ENCODE measurements around the gene TELO2.

TELO2 gene

DNA sequence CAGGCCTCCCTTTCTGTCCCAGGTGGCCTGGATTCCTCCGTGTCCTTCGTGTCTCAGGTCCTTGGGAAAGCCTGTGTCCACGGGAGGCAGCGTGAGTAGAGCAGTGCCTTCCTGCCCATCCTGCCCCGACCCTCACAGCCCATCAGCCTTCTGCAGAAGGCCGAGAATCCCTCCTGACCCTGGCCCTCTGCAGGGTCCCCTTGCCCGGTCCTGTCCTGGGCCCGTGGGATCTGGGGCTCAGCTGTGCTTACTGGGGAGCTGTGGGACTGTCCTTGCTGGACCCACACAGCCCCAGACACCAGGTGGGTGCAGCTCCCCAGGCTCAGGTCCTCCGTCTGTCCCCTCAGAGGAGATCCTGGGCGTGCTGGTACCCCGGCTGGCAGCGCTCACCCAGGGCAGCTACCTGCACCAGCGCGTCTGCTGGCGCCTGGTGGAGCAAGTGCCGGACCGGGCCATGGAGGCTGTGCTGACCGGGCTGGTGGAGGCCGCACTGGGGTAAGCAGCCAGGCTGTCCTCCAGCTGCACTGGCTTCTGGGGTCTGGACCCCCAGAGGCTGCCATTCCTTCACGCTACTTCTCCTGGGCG, 3.9 kb downstream of the TELO2 start:
- peaks cover 10% of the 10 kb centered on the region for H3K4me1 Mint-ChIP-seq
- no peak overlapping the region for H3K4me3 Mint-ChIP-seq
- H3K9me3 Mint-ChIP-seq = no peaks in the 10 kb centered on the region
- H3K27me3 Mint-ChIP-seq = no peaks in the 10 kb centered on the region
- H3K36me3 Mint-ChIP-seq = peaks cover 7% of the 10 kb centered on the region
- H3K27ac Mint-ChIP-seq = no peak overlapping the region

DNA sequence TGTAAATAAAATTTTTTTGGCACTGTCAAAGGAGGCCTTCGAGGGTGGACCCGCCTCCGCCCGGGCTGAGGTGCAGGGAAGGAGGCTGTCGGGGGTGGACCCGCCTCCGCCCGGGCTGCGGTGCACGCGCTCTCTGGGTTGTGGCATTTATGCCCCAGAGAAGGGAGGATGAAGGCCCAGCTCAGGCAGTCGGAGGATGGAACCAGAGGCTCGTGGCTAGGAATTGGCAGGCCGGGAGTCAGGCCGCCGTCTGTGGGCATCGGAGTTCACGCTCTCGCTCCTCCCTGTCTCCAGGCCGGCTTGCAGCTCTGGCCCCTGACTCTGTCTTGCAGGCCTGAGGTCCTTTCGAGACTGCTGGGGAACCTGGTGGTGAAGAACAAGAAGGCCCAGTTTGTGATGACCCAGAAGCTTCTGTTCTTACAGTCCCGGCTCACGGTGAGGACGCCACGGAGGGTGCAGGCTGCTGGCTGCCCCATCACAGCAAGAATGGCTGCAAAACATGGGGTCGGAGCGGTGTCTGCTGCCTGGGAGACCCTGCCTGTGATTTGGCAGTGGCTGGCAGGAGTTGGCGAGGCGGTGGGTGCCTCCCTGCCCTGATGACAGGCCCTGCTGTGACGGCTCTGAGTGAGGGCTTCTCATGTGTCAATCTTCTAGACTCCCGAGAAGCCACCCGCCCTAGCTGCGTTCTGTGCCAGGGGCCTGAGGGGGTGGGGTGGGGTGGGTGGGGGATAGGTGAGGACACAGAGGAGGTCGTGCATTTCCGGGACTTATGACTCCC, 5.9 kb downstream of the TELO2 start:
- Mint-ChIP-seq H3K27ac (no peak overlapping the region), H3K4me3 (no peak overlapping the region)

DNA sequence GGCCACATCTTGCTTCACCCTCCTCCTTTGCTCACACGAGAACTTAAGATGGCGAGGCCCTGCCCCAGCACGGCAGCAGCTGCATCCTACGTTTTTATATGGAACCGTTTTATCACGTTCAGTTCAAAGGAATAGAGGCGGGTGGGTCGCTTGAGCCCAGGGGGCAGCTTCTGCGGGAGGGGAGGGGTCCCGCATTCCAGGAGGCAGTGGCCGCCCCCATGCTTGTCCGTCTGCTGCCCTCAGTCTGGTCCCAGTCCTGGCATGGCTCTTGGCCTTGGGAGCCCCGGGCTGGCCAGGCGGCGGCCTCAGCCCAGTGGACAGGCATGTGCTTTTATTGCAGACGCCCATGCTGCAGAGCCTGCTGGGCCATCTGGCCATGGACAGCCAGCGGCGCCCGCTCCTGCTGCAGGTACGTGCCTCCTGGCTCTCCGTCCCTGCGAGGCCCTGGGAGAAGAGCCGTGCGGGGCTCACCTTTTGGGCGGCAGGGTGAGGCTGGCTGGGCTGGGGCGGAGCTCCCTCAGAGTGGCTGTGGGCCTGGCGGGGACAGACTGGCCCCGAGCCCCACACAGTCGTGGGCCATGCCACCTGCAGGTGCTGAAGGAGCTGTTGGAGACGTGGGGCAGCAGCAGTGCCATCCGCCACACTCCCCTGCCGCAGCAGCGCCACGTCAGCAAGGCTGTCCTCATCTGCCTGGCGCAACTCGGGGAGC, 6.8 kb downstream of the TELO2 start:
- no peak overlapping the region for H3K4me3 Mint-ChIP-seq
- H3K27me3 Mint-ChIP-seq = no peaks in the 10 kb centered on the region
- H3K27ac Mint-ChIP-seq = no peak overlapping the region
- H3K4me1 Mint-ChIP-seq = no peaks in the 10 kb centered on the region
- no peaks in the 10 kb centered on the region for H3K9me3 Mint-ChIP-seq
- H3K36me3 Mint-ChIP-seq = peaks cover 13% of the 10 kb centered on the region

More for the DNA sequence above, 5.9 kb downstream of the TELO2 start:
- Mint-ChIP-seq H3K36me3 (peaks cover 13% of the 10 kb centered on the region), H3K27me3 (no peaks in the 10 kb centered on the region), H3K4me1 (no peaks in the 10 kb centered on the region), H3K9me3 (no peaks in the 10 kb centered on the region)

DNA sequence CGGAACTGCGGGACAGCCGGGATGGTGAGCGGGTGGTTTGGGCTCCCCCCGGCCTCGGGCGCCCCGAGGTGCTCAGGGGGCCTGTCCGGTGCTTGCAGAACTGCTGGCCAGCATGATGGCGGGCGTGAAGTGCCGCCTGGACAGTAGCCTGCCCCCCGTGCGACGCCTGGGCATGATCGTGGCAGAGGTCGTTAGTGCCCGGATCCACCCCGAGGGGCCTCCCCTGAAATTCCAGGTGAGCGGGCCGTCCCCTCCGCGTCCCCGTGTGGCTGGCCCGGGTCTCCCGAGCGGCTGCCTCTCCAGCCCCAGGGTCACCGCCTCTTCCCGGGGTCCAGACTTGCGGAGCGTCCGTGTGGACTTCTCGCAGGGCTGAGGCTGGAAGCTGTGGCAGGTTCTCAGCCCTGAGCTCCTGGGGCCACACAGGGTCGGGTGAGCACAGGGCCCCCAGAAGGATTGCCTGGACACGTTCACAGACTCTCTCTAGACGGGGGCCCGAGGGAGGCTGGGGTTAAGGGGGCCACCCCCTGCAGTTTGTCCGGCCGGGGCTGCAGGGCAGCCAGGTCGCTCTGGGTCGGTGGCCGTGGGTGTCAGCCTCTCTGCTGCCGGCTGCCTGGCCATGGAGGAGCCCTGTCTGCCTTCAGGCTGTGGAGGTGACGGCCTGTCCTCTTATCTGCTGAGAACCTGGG, 7.4 kb downstream of the TELO2 start:
- Mint-ChIP-seq H3K4me3 (no peak overlapping the region), H3K27me3 (no peaks in the 10 kb centered on the region), H3K4me1 (no peaks in the 10 kb centered on the region), H3K9me3 (no peaks in the 10 kb centered on the region), H3K27ac (no peak overlapping the region), H3K36me3 (peaks cover 13% of the 10 kb centered on the region)

DNA sequence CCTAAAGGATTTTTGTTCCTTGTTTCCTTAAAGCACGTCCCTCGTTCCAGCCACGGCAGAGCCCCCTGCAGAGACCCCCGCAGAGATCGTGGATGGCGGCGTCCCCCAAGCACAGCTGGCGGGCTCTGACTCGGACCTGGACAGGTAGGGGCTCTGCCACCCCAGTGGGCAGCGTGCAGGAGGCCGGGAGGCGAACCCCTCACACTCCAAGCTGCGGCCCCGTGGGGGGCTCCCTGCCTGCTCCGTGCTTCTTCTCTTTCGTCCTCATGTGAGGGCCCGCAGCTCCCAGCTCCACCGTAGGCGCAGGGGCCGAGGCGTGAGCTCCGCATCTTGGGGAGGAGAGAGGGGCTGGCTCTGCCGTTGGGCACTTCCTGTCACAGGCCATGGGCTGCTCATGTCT, 8.5 kb downstream of the TELO2 start:
- no peak overlapping the region for H3K27ac Mint-ChIP-seq

DNA sequence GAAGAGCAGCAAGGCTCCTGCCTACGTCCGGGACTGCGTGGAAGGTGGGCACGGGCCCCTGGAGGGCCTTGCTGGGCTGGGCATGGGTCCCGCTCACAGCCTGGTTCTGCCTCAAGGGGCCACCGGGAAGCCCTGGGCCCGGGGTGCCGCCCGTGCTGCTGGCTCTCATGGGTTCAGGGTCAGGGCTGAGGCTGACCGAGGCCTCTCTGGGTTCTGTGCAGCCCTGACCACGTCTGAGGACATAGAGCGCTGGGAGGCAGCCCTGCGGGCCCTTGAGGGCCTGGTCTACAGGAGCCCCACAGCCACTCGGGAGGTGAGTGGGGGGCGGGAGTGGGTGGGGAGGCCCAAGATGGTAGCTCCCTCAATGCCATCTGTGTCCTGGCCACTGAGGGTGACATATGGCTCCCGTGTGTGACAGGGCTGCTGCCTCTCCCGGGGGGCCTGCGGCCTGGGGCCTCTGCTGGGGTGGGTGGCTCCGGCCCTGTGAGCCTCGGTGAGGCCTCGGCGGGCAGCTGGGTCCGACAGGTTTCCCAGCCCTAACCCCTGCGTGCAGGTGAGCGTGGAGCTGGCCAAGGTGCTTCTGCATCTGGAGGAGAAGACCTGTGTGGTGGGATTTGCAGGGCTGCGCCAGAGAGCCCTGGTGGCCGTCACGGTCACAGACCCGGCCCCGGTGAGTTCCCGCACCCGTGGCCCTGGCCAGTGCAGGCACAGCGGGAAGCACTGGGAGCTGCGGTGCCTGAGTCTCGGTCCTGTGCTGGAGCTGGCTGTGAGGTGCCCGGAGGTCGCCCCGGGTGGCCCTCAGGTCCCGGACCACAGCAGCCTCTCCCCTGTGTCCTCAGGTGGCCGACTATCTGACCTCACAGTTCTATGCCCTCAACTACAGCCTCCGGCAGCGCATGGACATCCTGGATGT, 9.2 kb downstream of the TELO2 start:
- Mint-ChIP-seq H3K27ac (no peak overlapping the region), H3K9me3 (no peaks in the 10 kb centered on the region), H3K36me3 (peaks cover 9% of the 10 kb centered on the region), H3K27me3 (no peaks in the 10 kb centered on the region), H3K4me1 (no peaks in the 10 kb centered on the region), H3K4me3 (no peak overlapping the region)

More for the DNA sequence above, 8.5 kb downstream of the TELO2 start:
- Mint-ChIP-seq H3K4me3 (no peak overlapping the region), H3K36me3 (peaks cover 12% of the 10 kb centered on the region), H3K27me3 (no peaks in the 10 kb centered on the region), H3K9me3 (no peaks in the 10 kb centered on the region), H3K4me1 (no peaks in the 10 kb centered on the region)

DNA sequence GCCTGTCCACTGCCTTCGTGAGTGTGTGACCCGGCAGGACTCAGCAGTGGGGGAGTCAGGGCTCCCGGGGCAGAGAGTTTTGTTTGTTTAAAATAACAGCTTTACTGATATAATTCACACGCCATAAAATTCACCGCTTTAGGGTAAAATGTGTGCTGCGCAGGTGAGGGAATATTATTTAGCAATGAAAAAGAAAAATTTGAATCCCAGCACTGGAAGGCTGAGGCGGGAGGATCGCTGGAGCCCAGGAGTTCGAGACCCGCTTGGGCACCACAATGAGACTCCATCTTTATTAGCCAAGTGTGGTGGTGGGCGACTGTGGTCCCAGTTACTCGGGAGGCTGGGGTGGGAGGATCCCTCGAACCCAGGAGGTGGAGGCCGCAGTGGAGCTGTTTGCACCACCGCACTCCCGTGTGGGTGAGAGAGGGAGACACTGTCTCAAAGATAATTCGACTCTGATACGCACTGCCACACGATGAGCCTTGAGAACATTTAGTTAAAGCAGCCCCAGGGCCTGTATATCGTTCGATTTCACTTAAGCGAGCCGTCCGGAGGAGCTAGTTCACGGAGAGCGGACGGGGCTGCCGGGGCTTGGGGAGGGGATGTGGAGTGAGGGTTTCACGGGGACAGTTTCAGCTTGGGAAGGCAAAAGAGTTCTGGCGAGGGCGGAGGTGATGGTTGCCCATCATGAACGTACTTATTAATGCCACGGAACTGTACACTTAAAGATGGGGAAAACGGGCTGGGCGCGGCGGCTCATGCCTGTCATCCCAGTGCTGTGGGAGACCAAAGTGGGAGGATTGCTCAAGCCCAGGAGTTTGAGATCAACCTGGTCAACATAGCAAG, 10.2 kb downstream of the TELO2 start:
- Mint-ChIP-seq H3K9me3 (no peaks in the 10 kb centered on the region), H3K27ac (no peak overlapping the region), H3K4me3 (no peak overlapping the region), H3K4me1 (no peaks in the 10 kb centered on the region), H3K36me3 (peaks cover 9% of the 10 kb centered on the region), H3K27me3 (no peaks in the 10 kb centered on the region)

DNA sequence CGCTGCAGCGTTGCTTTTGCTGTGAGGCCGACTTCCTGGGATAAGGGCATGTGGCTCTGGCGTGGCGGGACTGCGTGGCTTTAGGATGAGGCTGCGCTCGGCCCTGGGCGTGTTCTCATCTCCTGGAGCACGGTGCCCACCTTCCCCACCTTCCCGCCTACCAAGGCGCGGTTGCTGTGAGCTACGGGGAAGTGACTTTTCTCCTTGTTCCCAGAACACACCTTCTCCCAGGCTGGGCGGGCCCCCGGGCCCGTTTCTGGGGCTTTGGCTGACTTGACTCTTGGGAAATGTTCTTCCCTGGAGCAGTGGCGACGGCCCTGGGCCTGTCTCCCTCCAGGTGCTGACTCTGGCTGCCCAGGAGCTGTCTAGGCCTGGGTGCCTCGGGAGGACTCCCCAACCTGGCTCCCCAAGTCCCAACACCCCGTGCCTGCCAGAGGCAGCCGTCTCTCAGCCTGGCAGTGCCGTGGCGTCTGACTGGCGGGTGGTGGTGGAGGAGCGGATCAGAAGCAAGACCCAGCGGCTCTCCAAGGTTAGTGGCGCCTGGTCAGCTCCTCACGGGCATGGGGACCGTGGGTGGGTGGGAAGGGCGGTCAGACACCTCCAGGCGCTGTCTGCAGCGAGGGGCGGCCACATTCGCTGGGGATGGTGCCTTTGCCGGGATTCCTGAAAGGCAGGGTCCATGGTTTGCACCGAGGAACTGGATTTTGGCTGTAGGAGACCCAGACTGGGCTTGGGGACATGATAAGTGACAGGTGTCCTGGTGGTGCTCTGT, 12.1 kb downstream of the TELO2 start:
- Mint-ChIP-seq H3K9me3 (no peaks in the 10 kb centered on the region), H3K27ac (no peak overlapping the region), H3K36me3 (peaks cover 6% of the 10 kb centered on the region)

DNA sequence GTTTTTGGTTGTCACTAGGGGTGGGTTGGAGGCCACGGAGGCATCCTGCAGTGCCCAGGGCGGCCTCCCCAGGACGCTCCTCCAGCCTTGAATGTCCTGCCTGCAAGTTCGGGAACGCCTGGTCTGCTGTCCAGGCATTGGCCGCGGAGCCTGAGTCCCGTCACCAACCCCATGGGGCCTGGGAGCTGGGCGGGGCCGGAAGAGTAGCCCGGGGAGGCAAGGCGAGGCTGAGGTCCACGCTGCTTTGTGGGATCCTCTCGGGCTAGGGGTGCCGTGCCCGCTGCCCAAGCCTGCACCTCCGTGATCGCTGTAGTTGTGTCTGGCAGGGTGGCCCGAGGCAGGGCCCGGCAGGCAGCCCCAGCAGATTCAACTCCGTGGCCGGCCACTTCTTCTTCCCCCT, 12.8 kb downstream of the TELO2 start:
- no peak overlapping the region for H3K27ac Mint-ChIP-seq
- H3K27me3 Mint-ChIP-seq = no peaks in the 10 kb centered on the region

More for the DNA sequence above, 12.1 kb downstream of the TELO2 start:
- Mint-ChIP-seq H3K4me3 (no peak overlapping the region), H3K27me3 (no peaks in the 10 kb centered on the region), H3K4me1 (no peaks in the 10 kb centered on the region)

DNA sequence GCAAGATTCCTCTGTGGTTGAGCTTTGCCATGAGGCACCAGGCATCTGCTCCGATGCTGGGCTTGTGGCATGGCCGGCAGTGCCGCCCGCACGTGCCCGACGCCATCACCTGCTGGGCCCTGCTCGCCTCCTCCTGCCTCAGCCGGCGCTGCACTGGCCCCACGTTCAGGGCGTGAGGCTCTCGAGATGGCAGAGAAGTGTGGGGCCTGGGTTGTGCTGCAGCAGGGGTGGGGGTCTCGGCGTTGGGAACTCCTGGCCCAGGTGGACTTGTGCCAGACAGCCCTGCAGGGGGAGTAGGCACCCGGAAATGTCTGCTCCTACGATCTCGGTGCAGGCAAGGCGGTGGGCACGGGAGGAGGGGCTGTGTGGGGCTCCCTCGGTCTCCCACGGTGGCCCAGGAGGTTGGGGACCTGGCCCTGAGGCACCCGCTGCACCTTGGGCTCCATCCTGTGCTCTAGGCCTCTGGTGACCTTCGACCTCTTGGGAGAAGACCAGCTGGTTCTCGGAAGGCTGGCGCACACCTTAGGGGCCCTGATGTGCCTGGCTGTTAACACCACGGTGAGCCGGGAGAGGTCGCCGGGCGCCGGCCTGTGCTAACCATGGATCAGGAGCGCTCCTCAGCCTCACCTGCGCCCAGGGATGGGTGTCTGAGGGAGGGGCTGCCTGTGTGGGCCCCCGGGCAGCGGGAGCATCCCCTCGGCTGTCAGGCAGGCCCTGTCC, 13.5 kb downstream of the TELO2 start:
- H3K4me1 Mint-ChIP-seq = no peaks in the 10 kb centered on the region
- no peak overlapping the region for H3K27ac Mint-ChIP-seq
- H3K36me3 Mint-ChIP-seq = peaks cover 6% of the 10 kb centered on the region

More for the DNA sequence above, 12.8 kb downstream of the TELO2 start:
- Mint-ChIP-seq H3K4me3 (no peak overlapping the region), H3K4me1 (no peaks in the 10 kb centered on the region), H3K9me3 (no peaks in the 10 kb centered on the region), H3K36me3 (peaks cover 6% of the 10 kb centered on the region)

DNA sequence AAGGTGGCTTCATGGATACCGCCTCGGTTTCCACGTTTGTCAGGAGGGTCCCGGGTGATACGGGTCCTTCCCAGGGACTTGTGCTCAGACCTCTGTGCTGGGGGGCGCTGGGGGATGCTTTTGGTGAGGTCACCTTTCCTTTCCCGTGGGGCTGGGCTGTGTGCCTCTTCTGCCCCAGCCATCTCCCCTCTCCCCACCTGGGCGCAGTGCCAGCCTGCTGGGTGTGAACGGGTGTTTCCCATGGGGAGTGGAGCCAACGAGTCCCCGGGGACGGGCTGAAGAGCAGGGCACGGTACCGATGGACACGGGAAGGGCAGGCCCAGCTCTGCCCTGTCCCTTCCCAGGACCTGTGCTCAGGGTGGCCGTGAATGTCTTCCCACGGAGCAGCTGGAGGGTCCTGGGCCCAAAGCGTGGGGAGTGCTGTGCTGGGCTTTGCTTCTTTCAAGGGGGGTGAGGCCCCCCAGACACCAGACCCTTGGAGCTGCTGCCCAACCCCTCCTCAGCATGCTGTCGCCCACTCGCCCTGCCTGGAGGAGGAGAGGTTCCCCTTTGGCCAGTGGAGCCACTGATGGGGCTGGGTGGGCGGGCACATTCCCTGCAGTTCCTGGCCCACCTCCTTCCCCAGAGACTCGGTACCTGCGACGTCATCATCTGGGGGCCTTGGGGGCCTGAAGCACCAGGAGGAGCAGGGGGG, 15.5 kb downstream of the TELO2 start:
- Mint-ChIP-seq H3K4me3 (no peak overlapping the region), H3K27me3 (no peaks in the 10 kb centered on the region), H3K27ac (no peak overlapping the region), H3K9me3 (no peaks in the 10 kb centered on the region), H3K36me3 (peaks cover 3% of the 10 kb centered on the region), H3K4me1 (no peaks in the 10 kb centered on the region)

More for the DNA sequence above, 13.5 kb downstream of the TELO2 start:
- Mint-ChIP-seq H3K9me3 (no peaks in the 10 kb centered on the region), H3K4me3 (no peak overlapping the region), H3K27me3 (no peaks in the 10 kb centered on the region)

DNA sequence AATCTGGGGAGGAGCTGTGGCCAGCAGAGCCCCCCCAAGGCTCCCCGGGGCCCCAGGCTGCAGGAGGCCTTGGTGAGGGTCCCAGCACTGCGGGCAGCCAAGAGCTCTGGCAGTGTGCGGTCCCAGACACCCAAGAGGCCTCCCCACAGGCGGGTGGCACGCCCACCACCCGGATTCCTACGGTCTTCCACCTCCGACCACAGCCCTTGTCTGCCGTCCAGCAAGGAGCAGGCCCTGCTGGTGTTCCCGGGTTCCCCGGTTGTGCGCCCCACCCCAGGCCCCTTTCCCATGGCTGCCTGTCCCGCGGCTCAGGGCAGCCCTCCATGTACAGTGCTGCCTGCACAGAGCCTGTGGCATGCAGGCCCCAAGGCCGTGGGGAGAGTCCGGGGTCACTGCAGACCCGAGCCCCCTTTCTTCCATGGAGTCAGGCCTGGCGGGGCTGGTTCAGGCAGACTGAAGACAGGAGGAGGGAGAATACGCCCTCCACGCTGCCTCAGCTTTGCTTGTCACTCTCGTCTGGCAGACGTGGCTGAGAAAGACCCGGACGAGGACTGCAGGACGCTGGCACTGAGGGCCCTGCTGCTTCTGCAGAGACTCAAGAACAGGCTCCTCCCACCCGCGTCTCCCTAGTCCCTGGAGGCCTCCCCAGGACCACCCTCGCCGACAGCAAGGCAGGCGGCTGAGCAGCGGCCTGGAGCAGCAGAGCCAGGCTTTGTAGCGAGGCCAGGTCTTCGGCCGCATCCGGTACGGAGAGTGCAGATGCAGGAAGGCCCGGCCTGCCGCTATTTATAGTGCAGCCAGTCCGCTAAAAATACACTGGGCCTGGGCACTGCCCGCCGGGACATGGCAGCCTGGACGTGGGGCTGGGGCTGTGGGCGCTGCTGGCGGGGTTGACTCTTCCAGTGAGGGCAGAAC, 16.4 kb downstream of the TELO2 start:
- no peak overlapping the region for H3K27ac Mint-ChIP-seq
- no peaks in the 10 kb centered on the region for H3K27me3 Mint-ChIP-seq
- no peaks in the 10 kb centered on the region for H3K4me1 Mint-ChIP-seq
- H3K36me3 Mint-ChIP-seq = peaks cover 3% of the 10 kb centered on the region
- H3K9me3 Mint-ChIP-seq = no peaks in the 10 kb centered on the region
- no peak overlapping the region for H3K4me3 Mint-ChIP-seq

Measured in activated naive CD4-positive, alpha-beta T cell treated with anti-CD3 and anti-CD28 coated beads, Interleukin-2, amount 50 U/mL, for 24 hours (primary cell).